ENCODE measurements around the gene PTCSC3. TPM values are rescaled to one million over a fixed set of nuclear protein-coding genes. Genes with fewer than 3 reads are reported as not detected.

PTCSC3 gene
- polyA plus RNA-seq, 4 donors = not detected

GRCh38 chr14:36086629-36087395, 89.7 kb downstream of the PTCSC3 start:
- FAIRE-seq = no peak
- 0 to 3% (median 2%) methylated on average over 1 of the region's 1 CpG for WGBS, 3 donors

GRCh38 chr14:36085861-36086260, 90.7 kb downstream of the PTCSC3 start:
- H3K27ac ChIP-seq (ENCODE audit: low read depth in 1 of 3, low read length in 2 of 3) = no peak overlapping the region
- H3K36me3 ChIP-seq (ENCODE audit: control insufficient read depth in 3 of 3, insufficient read depth in 2 of 3, low read depth in 1 of 3, low read length in 3 of 3) = no peaks in the 10 kb centered on the region
- H3K4me3 ChIP-seq (ENCODE audit: low read depth in 1 of 3, low read length in 3 of 3) = no peak overlapping the region
- no peak for FAIRE-seq
- H3K27me3 ChIP-seq (ENCODE audit: control insufficient read depth in 3 of 3, insufficient read depth in 3 of 3, low read length in 3 of 3) = no peaks in the 10 kb centered on the region
- WGBS, 3 donors = 54 to 58% (median 56%) methylated on average over 6 of the region's 6 CpGs
- no peaks in the 10 kb centered on the region for H3K9me3 ChIP-seq (ENCODE audit: control insufficient read depth in 2 of 2, insufficient read depth in 1 of 2, low read depth in 1 of 2, low read length in 1 of 2)
- DNase-seq = no peak
- H3K4me1 ChIP-seq (ENCODE audit: control insufficient read depth in 3 of 3, insufficient read depth in 2 of 3, low read depth in 1 of 3, low read length in 2 of 3) = no peaks in the 10 kb centered on the region

More at GRCh38 chr14:36086629-36087395, 89.7 kb downstream of the PTCSC3 start:
- H3K4me3 ChIP-seq (ENCODE audit: low read depth in 1 of 3, low read length in 3 of 3) = no peak overlapping the region
- no peak for DNase-seq
- no peaks in the 10 kb centered on the region for H3K27me3 ChIP-seq (ENCODE audit: control insufficient read depth in 3 of 3, insufficient read depth in 3 of 3, low read length in 3 of 3)
- H3K9me3 ChIP-seq (ENCODE audit: control insufficient read depth in 2 of 2, insufficient read depth in 1 of 2, low read depth in 1 of 2, low read length in 1 of 2) = no peaks in the 10 kb centered on the region
- H3K4me1 ChIP-seq (ENCODE audit: control insufficient read depth in 3 of 3, insufficient read depth in 2 of 3, low read depth in 1 of 3, low read length in 2 of 3) = no peaks in the 10 kb centered on the region
- no peak overlapping the region for H3K27ac ChIP-seq (ENCODE audit: low read depth in 1 of 3, low read length in 2 of 3)
- no peaks in the 10 kb centered on the region for H3K36me3 ChIP-seq (ENCODE audit: control insufficient read depth in 3 of 3, insufficient read depth in 2 of 3, low read depth in 1 of 3, low read length in 3 of 3)

Other genes with a start within 250 kb of the PTCSC3 start
- gene MBIP, start 143.9 kb upstream of the PTCSC3 start, polyA plus RNA-seq = 10 to 100 TPM; 12.9 to 30.8 (median 22.0) TPM